GM21423 (cell line): ENCODE results near the gene BICC1.

Source experiments
- ATAC-seq: cut with Tn5 transposase; IDR thresholded peaks from one replicate; pipeline ENCODE4 v1.9.1; 2021; ENCODE audit warnings: mild to moderate bottlenecking, moderate library complexity; ENCODE audit not compliant: unreplicated experiment

The BICC1 gene

GRCh38 chr10:58512491-58513187 lies at the start of gene BICC1:
Gene BICC1, plus strand, starts transcription at chr10:58512872. Its CDS starts 272 bp downstream, at chr10:58513144.
- no peak for ATAC-seq

DNA sequence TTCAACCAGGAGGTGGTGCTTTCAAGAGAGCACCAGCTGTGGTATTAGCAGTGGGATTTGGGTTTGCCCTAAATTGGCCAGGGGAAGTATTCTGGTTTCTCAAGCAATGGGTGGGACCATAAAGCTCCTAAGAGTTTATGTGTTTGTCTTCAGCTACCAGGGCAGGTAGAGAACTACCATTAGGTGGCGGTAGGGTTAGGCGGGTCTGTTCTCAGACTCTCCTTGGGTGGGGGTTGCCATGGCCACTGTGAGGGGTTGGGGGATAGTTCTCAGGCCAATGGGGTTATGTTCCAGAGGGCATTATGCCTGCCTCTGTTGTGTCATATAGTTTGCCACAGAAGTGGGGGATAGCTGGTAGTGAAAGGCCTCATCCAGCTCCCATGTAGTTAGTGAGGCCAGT lies 47.7 kb upstream of the BICC1 start:
- no peak for ATAC-seq

GRCh38 chr10:58465629-58466028 lies 47.0 kb upstream of the BICC1 start:
- no peak for ATAC-seq

- no peak for ATAC-seq
Observed at GRCh38 chr10:58467931-58468635, 44.6 kb upstream of the BICC1 start.

- ATAC-seq = no peak
Observed at GRCh38 chr10:58473976-58474375, 38.7 kb upstream of the BICC1 start.

GRCh38 chr10:58475322-58476277 lies 37.1 kb upstream of the BICC1 start:
- no peak for ATAC-seq

DNA sequence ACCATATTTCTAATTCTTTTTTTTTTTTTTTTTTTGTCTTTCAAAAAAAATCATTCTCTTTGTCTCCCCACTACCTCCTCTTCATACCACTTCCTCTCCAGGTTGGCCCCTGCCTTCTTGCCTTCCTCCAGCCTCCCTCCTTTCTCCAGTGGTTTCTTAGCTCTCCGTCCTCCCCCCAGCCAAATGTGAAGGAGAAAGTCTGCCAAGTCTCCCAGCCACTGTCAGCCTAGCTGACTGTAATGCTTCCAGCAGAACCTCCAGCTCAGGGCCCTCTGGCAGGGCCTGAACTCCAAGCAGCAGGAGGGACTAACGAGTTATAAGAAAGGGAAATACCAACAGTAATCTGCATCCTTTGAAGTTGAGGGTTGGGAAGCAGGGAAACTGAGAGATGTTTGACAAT lies 35.5 kb upstream of the BICC1 start:
- no peak for ATAC-seq

DNA sequence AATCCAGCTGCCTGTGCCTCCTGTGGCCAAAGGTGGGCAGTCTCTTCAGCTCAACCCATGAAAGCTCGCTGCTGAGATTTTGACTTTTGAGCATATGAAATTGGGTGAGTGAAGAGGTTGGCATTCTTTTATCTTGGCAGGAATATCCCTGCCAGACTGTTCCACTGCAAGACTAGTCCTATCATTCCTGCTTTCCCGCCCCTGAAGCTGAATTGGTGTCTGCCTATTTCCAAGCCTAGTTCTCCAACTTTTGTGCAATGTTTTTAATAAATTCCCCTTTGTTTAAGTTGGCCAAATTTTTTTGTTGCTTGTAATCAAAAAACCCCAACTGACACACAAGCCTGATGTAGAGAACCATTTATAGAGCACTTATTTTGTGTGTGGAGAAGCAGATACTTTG lies 34.8 kb upstream of the BICC1 start:
- no peak for ATAC-seq

- ATAC-seq = no peak
Observed at GRCh38 chr10:58479045-58479444, 33.6 kb upstream of the BICC1 start.

DNA sequence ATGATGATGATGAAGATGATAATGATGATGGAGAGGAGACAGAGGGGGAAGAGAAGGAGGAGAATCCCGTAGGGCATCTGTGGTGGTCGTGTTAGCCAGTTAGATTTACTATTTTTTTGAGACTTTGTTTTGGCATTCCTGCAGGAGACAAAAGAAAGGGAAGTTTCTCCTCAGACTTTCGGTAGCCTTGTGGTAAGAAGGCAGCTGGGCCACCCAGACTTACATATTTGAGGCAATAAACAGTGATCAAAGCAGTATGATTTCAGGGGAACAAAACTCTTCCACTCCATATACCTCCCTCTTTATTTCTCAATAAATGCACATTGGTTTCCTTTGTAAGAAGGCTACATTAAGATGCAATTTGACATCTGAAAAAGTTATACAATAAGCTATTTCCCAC lies 32.4 kb upstream of the BICC1 start:
- ATAC-seq = no peak

DNA sequence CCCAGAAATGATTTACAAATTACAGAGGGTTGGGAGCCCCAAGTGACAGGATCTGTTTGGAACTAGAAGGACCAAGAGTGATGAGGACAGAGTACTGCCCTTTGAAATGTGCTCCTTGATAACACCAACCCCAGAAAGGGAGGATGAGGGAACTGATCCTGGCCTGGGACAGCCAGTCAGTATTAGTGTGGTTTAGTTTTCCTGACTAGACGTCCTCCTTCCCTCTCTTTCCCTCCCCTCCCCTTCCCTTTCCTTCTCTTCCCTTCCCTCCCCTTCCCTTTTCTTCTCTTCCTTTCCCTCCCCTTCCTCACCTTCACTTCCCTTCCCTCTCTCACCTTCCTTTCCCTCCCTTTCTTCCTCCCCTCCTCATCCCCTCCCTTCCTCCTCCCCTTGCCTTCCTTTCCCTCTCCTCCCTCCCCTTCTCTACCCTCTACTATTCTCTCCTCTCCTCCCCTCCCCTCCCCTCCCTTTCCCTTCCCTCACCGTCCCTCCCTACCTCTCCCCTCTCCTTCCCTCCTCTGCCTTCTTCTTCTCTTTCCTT lies 31.0 kb upstream of the BICC1 start:
- no peak for ATAC-seq

GRCh38 chr10:58486821-58487220 lies 25.9 kb upstream of the BICC1 start:
- ATAC-seq = no peak

- no peak for ATAC-seq
Observed at GRCh38 chr10:58488921-58489320, 23.8 kb upstream of the BICC1 start.

- no peak for ATAC-seq
Observed at GRCh38 chr10:58502956-58503355, 9.7 kb upstream of the BICC1 start.

DNA sequence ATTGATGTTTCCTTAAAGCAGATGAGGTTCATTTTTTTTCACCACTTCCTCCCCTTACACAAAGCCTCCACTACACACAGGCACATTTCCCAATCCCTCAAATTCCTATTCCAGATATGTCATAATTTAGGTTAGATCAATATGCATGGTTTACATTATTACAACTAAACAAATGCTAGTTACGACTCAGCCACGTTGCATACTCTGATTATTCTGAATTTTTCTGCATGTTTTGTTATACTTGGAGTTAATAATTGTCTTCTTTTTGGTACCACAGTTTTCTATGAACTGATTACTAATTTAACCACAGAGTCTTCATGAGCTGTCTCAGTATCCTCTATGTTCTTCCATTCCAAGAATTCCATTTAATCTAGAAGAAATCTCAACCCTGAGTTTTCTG lies 4.4 kb upstream of the BICC1 start:
- no peak for ATAC-seq

GRCh38 chr10:58511765-58512490 lies 744 bp upstream of the BICC1 start:
- no peak for ATAC-seq

DNA sequence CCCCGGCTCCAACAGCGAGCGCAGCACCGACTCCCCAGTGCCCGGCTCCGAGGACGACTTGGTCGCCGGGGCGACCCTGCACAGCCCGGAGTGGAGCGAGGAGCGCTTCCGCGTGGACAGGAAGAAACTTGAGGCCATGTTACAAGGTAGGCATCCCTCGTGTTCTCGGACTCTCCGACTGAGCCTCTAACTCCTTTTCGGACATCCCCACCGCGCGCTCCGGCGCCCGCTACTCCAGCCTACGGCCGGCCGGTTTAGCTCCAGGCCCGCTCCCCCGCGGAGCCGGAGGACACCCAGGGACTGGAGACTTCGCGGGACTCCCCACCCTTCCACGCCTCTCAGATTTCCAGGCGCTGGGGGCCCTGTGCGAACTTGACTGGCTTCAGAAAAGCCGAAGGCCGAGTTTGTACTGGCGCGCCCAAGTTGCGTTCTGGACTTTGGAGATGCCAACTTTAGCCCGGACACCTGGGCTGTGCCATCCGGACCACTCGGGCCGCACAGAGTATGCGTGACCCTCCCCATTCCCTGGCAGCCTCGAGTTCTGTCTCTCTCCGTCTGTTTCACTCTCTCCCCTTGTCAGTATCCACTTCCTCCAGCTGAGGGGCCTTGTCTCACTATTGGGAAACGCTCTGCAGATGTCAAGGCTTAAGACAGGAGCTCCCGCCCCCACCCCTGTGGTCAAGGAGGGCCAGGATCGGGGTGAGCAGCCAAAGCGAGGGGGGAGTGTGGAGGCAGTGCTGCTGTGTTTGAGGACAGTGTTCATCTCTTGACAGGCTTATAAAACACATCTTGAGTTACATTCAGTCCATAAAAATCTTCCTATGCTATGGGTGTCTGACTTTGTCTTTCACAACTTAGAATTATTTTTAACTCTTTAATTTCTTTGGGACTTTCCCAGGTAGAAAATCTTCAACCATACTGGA lies 777 bp downstream of the BICC1 start:
- ATAC-seq = no peak

DNA sequence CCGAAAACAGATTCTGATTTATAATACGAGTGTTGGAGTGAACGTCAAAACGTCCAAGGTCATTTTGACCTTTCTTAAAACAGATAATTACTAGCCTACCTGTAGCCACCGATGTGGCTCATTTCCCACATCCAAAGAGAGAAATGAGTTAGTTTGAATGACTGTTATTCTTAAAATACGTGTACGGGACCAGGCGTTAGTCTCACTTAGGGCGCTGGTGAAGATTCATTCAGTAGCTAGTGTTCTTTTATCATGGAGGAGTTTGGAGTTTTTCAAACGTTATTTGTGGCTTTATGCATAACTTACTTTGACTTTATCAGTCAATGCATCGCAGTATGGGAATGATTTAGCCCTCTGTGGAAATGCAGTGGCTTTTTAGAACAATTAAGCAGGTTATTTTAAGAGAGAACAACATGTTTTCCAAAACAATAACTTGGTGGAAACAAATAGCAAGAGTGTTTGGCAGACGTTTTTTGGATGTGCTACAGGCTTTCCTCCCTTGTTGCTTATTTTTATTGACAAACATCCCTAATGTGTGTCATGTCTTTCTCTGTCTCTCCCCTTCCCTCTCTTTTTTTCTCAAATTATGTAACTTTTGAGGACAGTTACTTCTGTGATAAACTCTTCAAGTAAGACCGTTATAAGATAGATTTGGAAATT lies 1.6 kb downstream of the BICC1 start:
- no peak for ATAC-seq
